ENCODE data around the gene USP5.

DNA sequence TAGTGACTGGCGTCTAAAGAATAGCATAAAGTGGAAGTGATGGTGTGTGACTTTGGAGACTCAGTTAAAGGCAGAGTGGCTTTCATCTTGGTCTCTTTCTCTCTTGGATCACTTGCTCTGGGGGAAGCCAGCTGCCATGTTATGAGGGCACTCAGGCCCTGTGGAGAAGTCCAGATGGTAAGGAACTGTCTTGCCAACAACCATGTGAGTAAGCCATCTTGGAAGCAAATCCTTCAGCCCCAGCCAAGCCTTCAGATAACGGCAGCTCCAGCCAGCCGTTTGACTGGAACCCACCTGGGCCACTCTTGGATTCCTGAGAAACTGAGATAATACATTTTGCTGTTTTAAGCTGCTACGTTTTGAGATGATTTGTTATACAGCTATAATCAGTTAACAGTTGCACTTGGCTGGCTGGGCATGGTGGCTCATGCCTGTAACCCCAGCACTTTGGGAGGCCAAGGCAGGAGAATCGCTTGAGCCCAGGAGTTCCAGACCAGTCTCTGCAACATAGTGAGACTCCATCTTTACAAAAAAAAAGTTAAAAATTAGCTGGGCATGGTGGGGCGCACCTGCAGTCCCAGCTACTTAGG is 45.0 kb downstream of the USP5 start:
- TF ChIP-seq CTCF (IDR thresholded peaks at IDR 0.05): no peak
- TF ChIP-seq POLR2A (IDR thresholded peaks at IDR 0.05): no peak

Measured in vagina (tissue), 2 donors.